Testis (tissue), 3 donors: ENCODE data around the gene CEP131. TPM values are rescaled to one million over a fixed set of nuclear protein-coding genes. Genes with fewer than 3 reads are reported as not detected.

Experiments
- DNase-seq: peaks from one replicate; pipeline ENCODE4 v3.0.0-alpha.2; 2019
- H3K27ac ChIP-seq, 2 donors: fragments of 200-600 bp; sonication (generic); one replicate each; pipeline ENCODE4 v1.5.1; 2019
- H3K27me3 ChIP-seq: fragments of 200-600 bp; sonication (generic); one replicate; pipeline ENCODE4 v1.5.1; 2019
- H3K36me3 ChIP-seq: fragments of 200-600 bp; sonication (generic); one replicate; pipeline ENCODE4 v1.5.1; 2017; ENCODE audit warnings: low read depth; ENCODE audit errors: missing control alignments
- H3K4me1 ChIP-seq: fragments of 200-600 bp; sonication (generic); one replicate; pipeline ENCODE4 v1.5.1; 2019
- H3K4me3 ChIP-seq, 2 donors: fragments of 200-600 bp; sonication (generic); one replicate each; pipeline ENCODE4 v1.5.1; 2017 to 2019
- H3K9me3 ChIP-seq: fragments of 200-600 bp; sonication (generic); one replicate; pipeline ENCODE4 v1.5.1; 2017
- CTCF ChIP-seq, 3 experiments: fragments of 450-650 bp in 2 of 3; fragments of 200-600 bp in 1 of 3; sonication (generic) in 1 of 3; IDR thresholded peaks; one replicate each; pipeline ENCODE4 v1.5.1; 2016 to 2019; ENCODE audit warnings: antibody characterized with exemption in 3 of 3, mild to moderate bottlenecking in 2 of 3, moderate library complexity in 1 of 3
- POLR2A ChIP-seq: fragments of 450-650 bp; IDR thresholded peaks from one replicate; pipeline ENCODE4 v1.6.1; 2017; ENCODE audit warnings: antibody characterized with exemption, mild to moderate bottlenecking, moderate library complexity
- WGBS, 2 donors: methylation state at CpG; one replicate each; pipeline ENCODE4 v1.1.5; 2018; 5-methylcytosine and 5-hydroxymethylcytosine counted together
- intact Hi-C: fragments of 100-400 bp; cut with DNase I; formaldehyde crosslinking; loops from one replicate; pipeline ENCODE4 v1.15.1; 2023; ENCODE audit warnings: low total_unique reads
- polyA plus RNA-seq: library from polyadenylated mRNA; stranded (reverse); fragments of 350-450 nt; fragmentation: Illumina TruSeq; extraction: RNeasy Lipid Tissue Mini Kit (QIAGEN cat#74804); gene quantifications from one replicate; pipeline ENCODE4 v1.2.3, GENCODE V29; 2014; ENCODE audit warnings: low read depth, low replicate concordance; ENCODE audit not compliant: insufficient read depth
- total RNA-seq, 2 donors: library from RNA; depleted of rRNA; stranded (reverse); fragments of >200 nt; gene quantifications; one replicate each; pipeline ENCODE4 v1.2.3, GENCODE V29; 2016

Gene CEP131
- total and polyA plus RNA-seq, 3 donors from 2014 or later = 28.9 to 48.7 (median 42.9) TPM

- H3K27ac ChIP-seq = no peak overlapping the region
- H3K36me3 ChIP-seq = no peaks in the 10 kb centered on the region
- no peak for DNase-seq
- H3K4me3 ChIP-seq = no peak overlapping the region
- TF ChIP-seq CTCF (IDR thresholded peaks at IDR 0.05) (no peak), POLR2A (no peak)
- H3K4me1 ChIP-seq = no peaks in the 10 kb centered on the region
- no peaks in the 10 kb centered on the region for H3K9me3 ChIP-seq
- H3K27me3 ChIP-seq = no peaks in the 10 kb centered on the region
- 93 to 96% methylated on average over 10 to 12 of the region's 12 CpGs for WGBS, 2 donors
- intact Hi-C loops = no loop called here
Observed at GRCh38 chr17:81206657-81207056, 16.1 kb downstream of the CEP131 start.

- Histone ChIP-seq H3K27me3 (no peaks in the 10 kb centered on the region), H3K36me3 (no peaks in the 10 kb centered on the region), H3K9me3 (no peaks in the 10 kb centered on the region), H3K27ac (no peak overlapping the region), H3K4me3 (no peak overlapping the region), H3K4me1 (no peaks in the 10 kb centered on the region)
- no peak for TF ChIP-seq CTCF (IDR thresholded peaks at IDR 0.05)
- no peak for TF ChIP-seq POLR2A
- DNase-seq = no peak
- intact Hi-C loops = no loop called here
- 83 to 97% methylated on average over 3 to 4 of the region's 4 CpGs for WGBS, 2 donors
Observed at GRCh38 chr17:81206166-81206565, 16.6 kb downstream of the CEP131 start.

- DNase-seq = no peak
- no peaks in the 10 kb centered on the region for H3K36me3 ChIP-seq
- H3K4me3 ChIP-seq = no peak overlapping the region
- no peaks in the 10 kb centered on the region for H3K9me3 ChIP-seq
- H3K27ac ChIP-seq = no peak overlapping the region
- intact Hi-C loops = no loop called here
- TF ChIP-seq POLR2A = no peak
- no peak for TF ChIP-seq CTCF (IDR thresholded peaks at IDR 0.05)
- H3K27me3 ChIP-seq = no peaks in the 10 kb centered on the region
- WGBS, 2 donors = 84 to 88% methylated on average over 5 to 10 of the region's 10 CpGs
- H3K4me1 ChIP-seq = peaks cover 11% of the 10 kb centered on the region
Observed at GRCh38 chr17:81204578-81204977, 18.2 kb downstream of the CEP131 start.

- DNase-seq = no peak
- Histone ChIP-seq H3K27me3 (no peaks in the 10 kb centered on the region), H3K36me3 (no peaks in the 10 kb centered on the region), H3K4me1 (peaks cover 20% of the 10 kb centered on the region), H3K27ac (no peak overlapping the region), H3K9me3 (no peaks in the 10 kb centered on the region), H3K4me3 (no peak overlapping the region)
- intact Hi-C loops = no loop called here
- 95 to 98% methylated on average over 16 to 20 of the region's 20 CpGs for WGBS, 2 donors
- no peak for TF ChIP-seq CTCF (IDR thresholded peaks at IDR 0.05)
- no peak for TF ChIP-seq POLR2A
Observed at GRCh38 chr17:81203136-81203535, 19.6 kb downstream of the CEP131 start.

- Histone ChIP-seq H3K4me1 (peaks cover 20% of the 10 kb centered on the region), H3K9me3 (no peaks in the 10 kb centered on the region), H3K27ac (no peak overlapping the region), H3K36me3 (no peaks in the 10 kb centered on the region), H3K4me3 (no peak overlapping the region), H3K27me3 (no peaks in the 10 kb centered on the region)
- 92 to 95% methylated on average over 7 to 10 of the region's 10 CpGs for WGBS, 2 donors
- DNase-seq = no peak
- intact Hi-C loops = no loop called here
- TF ChIP-seq POLR2A (no peak), CTCF (IDR thresholded peaks at IDR 0.05) (no peak)
Observed at GRCh38 chr17:81202318-81202717, 20.4 kb downstream of the CEP131 start.
